Activated CD4-positive, alpha-beta T cell treated with anti-CD3 and anti-CD28 coated beads, Interleukin-10, Interleukin-2, amounts not matched to agents 100 ng/mL and 50 ng/mL, durations not matched to agents 16 hours and 8 hours (primary cell): Measurements from ENCODE around the gene KRTAP5-6.
"Not testable (repeated sequence)": the region's sequence is repeated elsewhere in the genome, so short reads cannot be mapped to it uniquely, and the experiment has no call there.

ENCODE experiments used
- DNase-seq: peaks from one replicate; pipeline ENCODE4 v3.0.0-alpha.2; 2020

Gene KRTAP5-6

DNA sequence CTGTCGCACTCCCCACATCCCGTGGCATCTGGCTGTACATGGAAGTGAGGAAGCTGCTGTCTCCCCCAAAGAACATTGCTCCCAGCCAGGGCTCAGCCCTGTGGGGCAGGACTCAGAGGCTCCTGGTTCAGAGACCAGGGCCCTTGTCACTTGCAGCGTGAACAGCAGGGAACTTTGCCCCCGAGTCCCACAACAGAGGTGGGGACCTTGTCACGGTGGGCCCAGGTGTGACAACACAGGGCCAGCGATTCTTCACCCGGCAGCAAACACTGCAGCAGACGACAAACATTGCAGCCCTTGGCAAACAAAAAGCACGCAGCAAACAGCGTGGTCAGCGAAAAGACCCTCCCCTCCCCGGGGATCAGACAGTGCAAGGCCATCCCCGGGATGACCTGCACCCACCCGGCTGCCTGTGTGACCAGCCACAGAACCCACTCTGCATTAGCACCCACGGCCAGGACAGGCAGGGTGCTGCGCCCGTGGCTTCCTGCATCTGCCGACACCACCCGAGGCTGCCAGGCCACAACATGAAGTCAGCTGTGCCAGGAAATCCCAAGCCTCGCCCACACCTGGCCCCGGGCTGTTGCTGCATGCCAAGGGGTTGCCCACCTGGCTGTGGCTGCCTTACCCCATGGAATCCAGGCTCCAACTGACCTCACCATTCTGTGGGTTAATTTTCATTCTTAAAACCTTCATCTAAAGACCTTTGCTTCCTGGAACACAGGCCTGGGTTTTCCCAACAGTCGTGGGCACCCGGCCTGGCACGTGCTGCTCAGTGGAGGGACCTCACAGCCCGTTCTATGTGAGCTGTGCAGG, 35.3 kb upstream of the KRTAP5-6 start:
- DNase-seq, result not testable (repeated sequence)

DNA sequence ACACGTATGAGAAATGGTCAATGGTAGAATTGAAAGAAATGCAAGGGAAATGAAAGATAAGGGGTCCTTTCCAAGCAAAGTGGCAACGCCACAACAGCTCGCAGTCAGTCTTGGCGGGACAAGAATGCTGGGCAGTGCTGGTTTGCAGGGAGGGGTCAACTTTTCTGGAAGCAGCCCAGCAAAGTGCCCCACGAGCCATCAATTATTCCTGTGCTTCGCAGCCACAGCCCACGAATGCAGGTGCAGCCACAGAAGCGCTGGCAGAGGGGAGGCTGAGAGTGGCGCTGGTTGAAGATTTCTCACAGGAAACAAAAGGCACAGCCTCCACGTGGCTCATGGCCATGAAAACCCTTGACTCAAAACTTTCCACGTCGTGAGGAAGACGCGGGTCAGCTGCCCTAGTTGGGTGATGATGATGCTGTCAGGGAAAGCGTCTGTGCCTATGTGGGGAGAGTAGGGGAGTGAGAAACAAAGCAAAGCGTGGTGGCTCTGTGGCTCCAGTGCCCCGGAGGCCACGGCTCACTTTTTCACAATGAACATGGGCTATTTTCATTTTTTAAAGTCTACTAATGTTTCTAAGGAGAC, 34.2 kb upstream of the KRTAP5-6 start:
- DNase-seq, result not testable (repeated sequence)

DNA sequence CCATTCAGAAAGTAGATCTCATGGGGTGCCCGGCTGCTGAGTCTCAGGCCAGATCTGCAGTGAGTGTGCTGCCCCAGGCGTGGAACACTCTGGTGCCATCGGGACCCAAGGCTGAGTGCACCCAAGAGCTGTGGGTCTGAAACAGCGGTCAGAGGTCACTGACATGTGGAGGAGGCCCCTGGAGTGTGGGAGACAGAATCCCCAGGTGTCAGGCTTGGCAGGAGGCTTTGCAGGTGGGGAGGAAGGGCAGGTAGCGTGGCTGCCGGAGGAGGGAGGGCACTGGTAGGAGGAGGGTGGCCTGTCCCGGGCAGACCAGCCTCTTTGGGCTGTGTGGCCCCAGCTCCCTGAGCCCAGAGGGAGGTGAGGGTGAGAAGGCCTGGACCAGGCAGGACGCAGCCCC, 31.7 kb upstream of the KRTAP5-6 start:
- no peak for DNase-seq

DNA sequence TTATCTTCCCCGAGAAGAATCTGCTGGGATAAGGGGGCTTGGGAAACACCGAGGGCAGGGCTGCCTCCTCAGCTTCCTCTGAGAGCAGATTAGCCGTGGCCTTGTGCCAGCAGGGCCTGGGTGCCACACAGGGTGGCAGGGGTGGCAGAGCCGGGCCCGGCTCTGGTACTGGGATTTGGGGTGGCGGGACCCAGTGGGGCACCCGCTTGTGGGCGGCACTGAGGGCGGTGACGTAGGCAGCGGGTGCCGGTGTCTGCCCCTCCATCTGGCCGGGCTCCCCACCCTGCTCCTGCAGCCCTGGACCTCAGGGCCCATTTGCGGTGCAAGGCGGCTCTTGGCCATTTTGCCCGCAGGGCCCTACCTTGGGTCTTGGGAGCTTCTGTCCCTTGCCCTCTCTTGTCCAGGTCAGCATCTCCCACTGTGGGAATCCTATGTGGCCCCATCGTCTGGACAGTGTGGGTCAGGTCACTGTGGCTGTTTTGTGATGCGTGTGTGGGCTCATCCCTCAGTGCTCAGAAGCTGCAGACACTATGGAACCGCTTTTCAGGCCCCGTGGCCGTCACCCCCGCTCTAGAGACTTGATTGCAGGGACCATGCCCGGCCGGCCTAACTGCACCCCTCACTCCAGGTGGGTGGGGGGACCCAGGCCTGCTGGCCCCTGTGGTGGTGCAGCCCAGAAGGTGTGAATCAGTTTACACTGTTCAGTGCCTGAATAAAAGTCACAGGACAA, 29.7 kb upstream of the KRTAP5-6 start:
- no peak for DNase-seq

GRCh38 chr11:1667906-1668305, 29.1 kb upstream of the KRTAP5-6 start:
- DNase-seq, result no peak

- DNase-seq, result no peak
Measured at GRCh38 chr11:1668911-1669473, 28.0 kb upstream of the KRTAP5-6 start.

GRCh38 chr11:1669546-1670218, 27.3 kb upstream of the KRTAP5-6 start:
- DNase-seq, result no peak

- DNase-seq, result not testable (repeated sequence)
Measured at GRCh38 chr11:1670457-1670856, 26.5 kb upstream of the KRTAP5-6 start.

DNA sequence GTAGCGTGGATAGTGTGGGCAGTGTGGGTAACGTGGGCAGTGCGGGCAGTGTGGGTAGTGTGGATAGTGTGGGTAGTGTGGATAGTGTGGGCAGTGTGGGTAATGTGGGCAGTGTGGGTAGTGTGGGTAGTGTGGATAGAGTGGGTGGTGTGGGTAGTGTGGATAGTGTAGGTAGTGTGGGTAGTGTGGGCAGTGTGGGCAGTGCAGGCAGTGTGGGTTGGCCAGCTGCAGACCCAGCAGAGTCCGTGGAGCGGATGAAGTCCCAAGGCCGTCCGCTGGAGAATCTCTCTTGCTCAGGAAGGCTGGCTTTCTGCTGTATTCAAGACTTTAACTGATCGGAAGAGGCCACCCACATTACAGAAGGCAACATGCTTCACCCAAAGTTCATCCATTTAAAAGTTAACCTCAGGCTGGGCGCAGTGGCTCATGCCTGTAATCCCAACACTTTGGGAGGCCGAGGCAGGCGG, 26.1 kb upstream of the KRTAP5-6 start:
- DNase-seq, result no peak

DNA sequence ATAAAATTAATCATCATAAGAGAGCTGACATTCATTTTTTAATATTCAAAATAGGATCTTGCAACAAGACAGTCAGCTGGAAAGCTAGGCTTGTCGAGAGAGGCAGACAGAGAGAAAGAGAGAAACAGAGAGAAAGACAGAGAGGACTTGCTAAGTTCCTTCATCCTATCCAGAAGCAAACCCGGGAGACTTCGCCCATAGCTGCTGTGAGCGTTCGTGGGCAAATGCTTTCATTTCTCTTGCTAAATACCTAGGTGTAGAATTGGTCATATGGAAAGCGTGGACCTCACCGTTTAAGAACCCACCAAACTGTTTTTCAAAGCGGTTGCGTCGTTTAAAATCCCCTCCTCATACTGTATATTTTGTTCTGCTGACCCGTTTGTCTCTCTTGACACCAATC, 25.3 kb upstream of the KRTAP5-6 start:
- no peak for DNase-seq

GRCh38 chr11:1672613-1673350, 24.2 kb upstream of the KRTAP5-6 start:
- no peak for DNase-seq

GRCh38 chr11:1673446-1674172, 23.4 kb upstream of the KRTAP5-6 start:
- DNase-seq, result no peak

DNA sequence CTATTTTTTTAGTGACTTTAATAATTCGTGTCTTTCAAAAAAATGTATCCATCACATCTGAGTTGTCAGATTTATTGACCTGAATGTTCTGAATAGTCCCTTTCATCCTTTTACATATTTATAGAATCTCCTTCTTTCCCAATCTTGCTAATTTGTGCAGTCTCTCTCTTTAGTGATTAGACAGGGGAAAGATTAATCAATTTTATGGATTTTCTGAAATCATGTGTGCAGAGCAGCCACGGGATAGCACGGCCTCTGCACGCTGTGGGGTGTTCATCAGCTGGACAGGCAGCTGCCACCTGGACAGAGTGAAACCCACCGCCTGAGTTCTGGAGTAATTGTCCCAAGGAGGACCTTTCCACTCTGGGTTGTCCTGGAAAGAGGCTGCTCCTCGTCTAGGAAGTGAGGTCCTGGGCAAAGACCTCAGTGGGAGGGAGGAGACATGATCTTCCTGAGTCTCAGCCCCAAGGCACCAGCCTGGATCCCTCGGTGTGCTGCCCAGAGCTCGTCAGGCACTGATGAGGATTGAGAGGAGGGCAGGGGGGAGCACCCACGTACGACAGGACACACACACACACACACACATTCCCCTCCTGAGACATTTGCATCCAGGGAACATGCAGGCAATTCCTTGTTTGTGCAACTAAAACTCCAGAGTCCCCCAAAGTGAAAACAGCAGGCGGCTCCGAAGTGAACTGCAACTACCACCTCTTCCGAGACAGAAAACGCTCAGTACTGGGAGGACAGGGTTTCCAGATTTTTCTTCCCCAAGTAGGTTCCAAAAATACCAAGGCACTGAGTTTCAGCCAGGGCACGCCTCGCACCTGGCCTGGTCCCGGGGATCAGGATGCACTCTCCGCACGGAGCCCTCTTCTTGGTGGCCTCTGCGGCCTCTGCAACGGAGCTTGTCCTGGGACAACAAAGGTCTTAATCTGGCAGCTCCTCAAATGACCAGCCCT, 22.5 kb upstream of the KRTAP5-6 start:
- no peak for DNase-seq

- DNase-seq, result no peak
Measured at GRCh38 chr11:1675536-1676228, 21.3 kb upstream of the KRTAP5-6 start.

DNA sequence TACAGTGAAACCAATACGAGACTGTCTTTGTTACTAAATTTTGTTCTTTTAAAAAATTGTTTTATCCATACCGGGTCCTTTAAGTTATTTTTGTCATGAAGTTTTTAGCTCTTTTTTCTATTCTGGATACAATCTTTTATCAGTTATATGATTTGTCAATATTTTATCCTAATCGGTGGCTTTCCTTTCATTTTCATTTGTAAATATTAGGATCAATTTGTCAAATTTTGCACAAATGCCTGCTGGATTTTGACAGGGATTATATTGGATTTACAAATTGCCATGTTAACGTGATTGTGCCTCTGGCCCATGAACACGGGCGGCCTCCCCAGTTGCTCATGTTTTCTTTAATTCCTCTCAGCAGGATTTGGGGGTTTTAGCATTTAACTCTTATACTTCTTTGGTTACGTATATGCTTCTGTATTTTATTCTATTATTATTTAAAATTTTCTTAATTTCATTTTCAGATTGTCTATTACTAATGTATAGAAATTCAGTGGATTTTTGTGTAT, 20.7 kb upstream of the KRTAP5-6 start:
- DNase-seq, result no peak

GRCh38 chr11:1679881-1680280, 17.1 kb upstream of the KRTAP5-6 start:
- DNase-seq, result no peak

DNA sequence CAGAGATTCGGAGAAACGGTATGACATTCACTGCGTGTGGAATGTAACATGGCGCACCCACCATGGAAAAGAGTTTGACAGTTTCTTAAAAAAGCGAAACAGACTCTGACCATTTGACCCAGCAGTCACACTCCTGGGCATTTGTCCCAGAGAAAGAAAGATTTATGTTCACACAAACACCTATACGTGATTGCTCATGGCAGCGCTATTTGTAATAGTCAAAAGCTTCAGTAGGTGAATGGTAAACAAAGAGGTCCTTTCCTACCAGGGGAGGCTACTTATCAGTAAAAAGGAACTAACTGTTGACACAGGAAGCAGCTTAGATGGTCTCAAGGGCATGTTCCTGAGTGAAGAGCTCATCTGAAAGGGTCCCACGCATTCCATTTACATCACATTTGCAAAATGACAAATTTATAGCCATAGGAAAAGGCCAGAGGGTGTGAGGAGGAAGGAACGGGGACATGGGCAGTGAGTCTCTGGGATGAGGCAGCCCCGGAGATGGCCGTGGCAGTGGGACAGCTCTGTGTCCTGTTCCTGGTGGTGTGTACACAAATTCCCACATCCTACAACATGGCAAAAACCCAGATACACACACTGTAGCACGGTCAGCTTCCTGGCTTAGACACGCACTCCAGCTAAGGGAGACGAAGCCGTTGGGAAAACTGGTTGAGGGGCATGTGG, 14.6 kb upstream of the KRTAP5-6 start:
- DNase-seq, result no peak

DNA sequence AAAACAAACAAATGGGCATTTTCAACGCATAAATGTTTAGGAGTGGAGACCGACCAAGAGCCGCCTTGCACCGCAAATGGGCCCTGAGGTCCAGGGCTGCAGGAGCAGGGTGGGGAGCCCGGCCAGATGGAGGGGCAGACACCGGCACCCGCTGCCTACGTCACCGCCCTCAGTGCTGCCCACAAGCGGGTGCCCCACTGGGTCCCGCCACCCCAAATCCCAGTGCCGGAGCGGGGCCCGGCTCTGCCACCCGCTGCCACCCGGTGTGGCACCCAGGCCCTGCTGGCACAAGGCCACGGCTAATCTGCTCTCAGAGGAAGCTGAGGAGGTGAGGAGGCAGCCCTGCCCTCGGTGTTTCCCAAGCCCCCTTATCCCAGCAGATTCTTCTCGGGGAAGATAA, 13.8 kb upstream of the KRTAP5-6 start:
- DNase-seq, result not testable (repeated sequence)
